Measurements from ENCODE around the gene FSTL4. TPM values are rescaled to one million over a fixed set of nuclear protein-coding genes. Genes with fewer than 3 reads are reported as not detected.

Gene FSTL4
- total and polyA plus RNA-seq, 12 donors = 0.01 to 0.42 (median 0.38) TPM; not detected in 6

GRCh38 chr5:133373121-133373870, 239.0 kb downstream of the FSTL4 start:
- peaks cover 0 to 10% (median 5%) of the 10 kb centered on the region in 9 donors for H3K4me1 ChIP-seq
- H3K27me3 ChIP-seq = peaks cover 0 to 10% (median 0%) of the 10 kb centered on the region in 7 donors
- no peak for ATAC-seq
- no peak overlapping the region for H3K4me3 ChIP-seq
- no peak overlapping the region for H3K27ac ChIP-seq
- intact Hi-C loops (cut with DNase I) = no loop called here
- 87 to 93% methylated on average over 5 of the region's 5 CpGs for WGBS, 2 donors
- H3K9me3 ChIP-seq = peaks cover 0 to 24% (median 12%) of the 10 kb centered on the region in 11 donors
- DNase-seq = no peak
- TF ChIP-seq CTCF (IDR thresholded peaks at IDR 0.05) = no peak
- no peaks in the 10 kb centered on the region for H3K36me3 ChIP-seq

- H3K27ac ChIP-seq = no peak overlapping the region
- WGBS, 2 donors = 71 to 78% methylated on average over 7 of the region's 7 CpGs
- no peaks in the 10 kb centered on the region for H3K36me3 ChIP-seq
- DNase-seq (no peak), ATAC-seq (no peak)
- TF ChIP-seq CTCF (IDR thresholded peaks at IDR 0.05) = no peak
- H3K4me3 ChIP-seq = no peak overlapping the region
- intact Hi-C loops (cut with DNase I) = no loop called here
- H3K4me1 ChIP-seq = peaks cover 0 to 10% (median 5%) of the 10 kb centered on the region in 9 donors
- H3K9me3 ChIP-seq = peaks cover 0 to 15% (median 5%) of the 10 kb centered on the region in 11 donors
- peaks cover 0 to 10% (median 0%) of the 10 kb centered on the region in 7 donors for H3K27me3 ChIP-seq
Observed at GRCh38 chr5:133372293-133372937, 239.9 kb downstream of the FSTL4 start.

- peaks cover 0 to 6% (median 0%) of the 10 kb centered on the region in 11 donors for H3K9me3 ChIP-seq
- H3K27ac ChIP-seq = no peak overlapping the region
- no peak for DNase-seq
- H3K27me3 ChIP-seq = peaks cover 0 to 10% (median 0%) of the 10 kb centered on the region in 7 donors
- no peak for TF ChIP-seq CTCF (IDR thresholded peaks at IDR 0.05)
- peak in 2 of 8 donors; percentile 38 to 56 for ATAC-seq
- WGBS, 2 donors = 69 to 73% methylated on average over 15 of the region's 15 CpGs
- no peak overlapping the region for H3K4me3 ChIP-seq
- H3K4me1 ChIP-seq = peaks cover 0 to 10% (median 5%) of the 10 kb centered on the region in 9 donors
- H3K36me3 ChIP-seq = no peaks in the 10 kb centered on the region
- intact Hi-C loops (cut with DNase I) = no loop called here
Observed at GRCh38 chr5:133371371-133372155, 240.8 kb downstream of the FSTL4 start.

- Histone ChIP-seq H3K9me3 (no peaks in the 10 kb centered on the region), H3K27me3 (peaks cover 0 to 10% (median 0%) of the 10 kb centered on the region in 7 donors), H3K4me1 (peaks cover 0 to 10% (median 5%) of the 10 kb centered on the region in 9 donors), H3K27ac (no peak overlapping the region), H3K36me3 (no peaks in the 10 kb centered on the region), H3K4me3 (no peak overlapping the region)
- 93 to 95% methylated on average over 7 of the region's 7 CpGs for WGBS, 2 donors
- intact Hi-C loops (cut with DNase I) = no loop called here
- DNase-seq (no peak), ATAC-seq (peak in 1 of 8 donors; percentile 24)
- TF ChIP-seq CTCF (IDR thresholded peaks at IDR 0.05) = no peak
Observed at GRCh38 chr5:133370904-133371303, 241.4 kb downstream of the FSTL4 start.

Data from heart right ventricle (tissue), 16 donors.